CD1c-positive myeloid dendritic cell (primary cell): ENCODE measurements around the gene NPDC1.
A peak's percentile ranks its signal among the peaks of the same experiment; 100 is the strongest.
"Not testable (repeated sequence)": the region's sequence is repeated elsewhere in the genome, so short reads cannot be mapped to it uniquely, and the experiment has no call there.

ENCODE experiments used
- DNase-seq: peaks from one replicate; pipeline ENCODE4 v3.0.0-alpha.2; 2016; ENCODE audit errors: extremely low spot score

NPDC1 gene

GRCh38 chr9:137011907-137012675 is 33.9 kb downstream of the NPDC1 start:
- DNase-seq, result no peak

DNA sequence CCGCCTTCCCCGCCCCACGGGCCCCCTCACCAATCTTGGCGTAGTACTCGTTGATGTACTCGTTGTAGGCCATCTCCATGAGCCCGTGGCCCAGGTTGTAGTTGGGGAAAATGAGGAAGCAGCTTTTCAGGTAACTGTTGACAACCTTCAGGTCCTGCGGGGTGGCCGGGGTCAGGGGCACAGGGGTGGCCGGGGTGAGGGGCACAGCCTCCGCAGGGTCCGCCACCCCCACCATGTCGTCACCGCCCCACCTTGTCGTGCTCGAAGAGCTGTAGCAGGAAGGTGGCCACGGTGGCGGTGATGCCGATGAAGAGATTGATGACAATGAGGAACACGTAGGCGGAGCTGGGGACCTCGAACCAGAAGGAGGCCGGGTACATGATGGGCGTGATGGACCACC is 34.8 kb downstream of the NPDC1 start:
- no peak for DNase-seq

- DNase-seq, result no peak
Observed at GRCh38 chr9:137009938-137010732, 35.8 kb downstream of the NPDC1 start.

DNA sequence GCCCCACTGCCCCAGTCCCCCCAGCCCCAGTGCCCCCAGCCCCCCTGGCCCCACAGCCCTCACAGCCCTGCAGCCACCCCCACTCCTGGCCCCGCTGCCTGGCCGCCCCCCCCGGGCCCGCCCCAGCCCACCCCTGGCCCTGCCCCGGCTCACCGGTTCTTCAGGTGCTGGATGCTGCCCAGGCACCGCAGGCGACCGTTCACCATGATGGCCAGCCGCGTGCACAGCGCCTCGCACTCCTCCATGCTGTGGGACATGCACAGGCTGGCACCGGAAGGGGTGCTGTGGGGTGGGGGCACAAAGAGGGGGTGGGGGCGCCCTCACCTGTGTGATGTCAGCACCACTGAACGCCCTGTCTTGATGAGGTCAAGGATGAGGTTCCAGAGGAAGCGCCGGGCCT is 36.8 kb downstream of the NPDC1 start:
- no peak for DNase-seq

GRCh38 chr9:137008312-137008711 is 37.7 kb downstream of the NPDC1 start:
- DNase-seq, result no peak

- DNase-seq, result no peak
Observed at GRCh38 chr9:137007816-137008270, 38.1 kb downstream of the NPDC1 start.

- DNase-seq, result no peak
Observed at GRCh38 chr9:137007108-137007815, 38.7 kb downstream of the NPDC1 start.

- DNase-seq, result no peak
Observed at GRCh38 chr9:137006116-137007003, 39.6 kb downstream of the NPDC1 start.

DNA sequence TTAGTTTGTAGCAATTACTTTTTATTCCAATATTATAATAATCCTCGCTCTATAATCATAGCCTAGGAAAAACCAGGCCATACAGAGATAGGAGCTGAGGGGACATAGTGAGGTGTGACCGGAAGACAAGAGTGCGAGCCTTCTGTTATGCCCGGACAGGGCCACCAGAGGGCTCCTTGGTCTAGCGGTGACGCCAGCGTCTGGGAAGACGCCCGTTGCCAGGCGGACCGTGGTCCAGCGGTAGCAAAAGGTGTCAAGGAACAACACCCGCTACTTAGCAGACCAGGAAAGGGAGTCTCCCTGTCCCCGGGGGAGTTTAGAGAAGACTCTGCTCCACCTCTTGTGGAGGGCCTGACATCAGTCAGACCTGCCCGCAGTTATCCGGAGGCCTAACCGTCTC is 41.7 kb downstream of the NPDC1 start:
- DNase-seq, result not testable (repeated sequence)

DNA sequence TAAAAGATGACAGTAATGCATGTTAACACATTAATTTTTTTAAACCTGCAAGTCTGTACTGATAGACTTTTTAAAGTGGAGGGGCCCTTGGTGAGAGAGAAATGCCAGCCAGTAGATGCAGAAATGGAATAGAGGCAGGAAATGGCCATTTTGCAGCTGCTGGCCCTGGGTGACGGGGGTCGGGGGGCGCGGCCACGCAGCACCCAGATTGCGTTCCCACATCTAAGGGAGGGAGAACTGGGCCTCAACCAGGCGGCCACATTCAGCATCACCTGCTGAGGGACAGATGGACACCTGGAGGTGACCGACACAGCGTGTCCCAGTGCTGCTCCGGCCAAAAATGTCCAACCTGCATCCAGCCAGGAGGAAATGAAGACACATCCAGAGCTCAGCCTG is 43.3 kb downstream of the NPDC1 start:
- DNase-seq, result no peak

- DNase-seq, result no peak
Observed at GRCh38 chr9:137001857-137002645, 43.9 kb downstream of the NPDC1 start.

DNA sequence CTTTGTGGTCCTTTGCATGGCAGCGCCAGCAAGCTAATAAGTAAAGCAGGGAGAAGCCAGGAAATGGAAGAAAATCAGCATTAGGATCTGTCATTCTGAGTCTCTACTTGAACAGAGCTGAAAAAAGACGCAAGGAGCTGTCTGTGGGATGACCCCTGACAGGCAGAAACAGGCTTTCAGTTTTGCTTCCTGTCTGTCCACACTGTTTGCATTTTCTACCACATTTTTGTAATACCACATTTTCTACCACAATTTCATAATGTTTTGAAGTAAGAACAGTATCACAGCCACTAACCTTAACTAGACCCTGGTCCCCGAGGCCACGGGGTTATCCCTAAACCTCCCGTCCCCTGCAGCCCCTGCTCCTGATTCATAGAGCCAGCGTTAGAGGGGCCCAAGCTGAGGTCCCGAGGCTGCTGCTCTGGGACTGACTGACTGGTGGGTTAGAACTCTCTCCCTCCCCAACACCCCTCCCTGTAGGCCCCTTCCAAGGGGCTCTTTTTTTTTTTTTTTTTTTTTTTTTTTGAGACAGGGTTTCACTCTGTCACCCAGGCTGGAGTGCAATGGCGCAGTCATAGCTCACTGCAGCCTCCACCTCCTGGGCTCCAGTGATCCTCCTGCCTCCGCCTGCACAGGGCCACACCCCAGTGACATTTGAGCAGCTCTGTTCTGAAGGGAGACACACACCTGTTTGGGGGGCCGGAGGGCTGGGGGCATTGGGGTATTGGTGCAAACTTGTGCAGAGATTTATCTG is 45.6 kb downstream of the NPDC1 start:
- DNase-seq, result peak; percentile 72

DNA sequence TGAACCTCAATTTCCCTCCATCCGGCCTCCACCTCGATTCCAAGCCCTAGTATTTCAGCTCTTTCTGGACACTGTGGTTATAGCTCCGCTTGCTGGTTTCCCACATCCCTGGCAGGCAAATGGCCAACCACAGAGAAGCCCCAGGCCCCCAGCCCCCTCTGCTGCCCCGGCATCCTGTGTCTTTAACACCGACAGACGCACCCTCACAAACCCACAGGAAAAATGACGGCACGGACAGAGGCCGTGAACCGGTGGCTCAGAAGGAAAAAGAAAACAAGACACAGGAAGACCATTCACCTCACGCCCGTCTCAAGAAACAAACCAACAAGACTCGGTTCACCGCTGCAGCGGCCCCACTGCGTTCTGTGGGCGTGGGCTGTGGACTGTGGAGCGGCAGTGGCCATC is 48.1 kb downstream of the NPDC1 start:
- no peak for DNase-seq

DNA sequence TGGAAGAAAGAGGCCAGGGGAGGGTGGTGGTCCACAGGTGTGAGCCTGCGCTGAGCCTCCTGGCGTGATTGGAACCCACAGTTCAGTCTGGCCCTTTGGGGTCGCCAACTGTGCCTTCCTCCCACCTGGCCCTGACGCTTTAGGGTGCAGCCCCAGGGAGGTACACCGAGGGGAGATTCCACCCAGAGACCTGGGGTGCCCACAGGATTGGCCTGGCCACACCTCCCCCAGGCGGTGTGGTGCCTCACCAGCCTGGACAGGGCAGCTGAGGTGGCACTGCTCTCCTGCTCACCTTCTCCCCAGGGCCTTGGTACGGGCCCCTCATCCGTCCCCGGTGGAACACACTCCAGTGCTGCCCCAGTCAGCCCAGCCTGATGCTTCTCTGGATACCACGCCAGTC is 48.6 kb downstream of the NPDC1 start:
- no peak for DNase-seq

DNA sequence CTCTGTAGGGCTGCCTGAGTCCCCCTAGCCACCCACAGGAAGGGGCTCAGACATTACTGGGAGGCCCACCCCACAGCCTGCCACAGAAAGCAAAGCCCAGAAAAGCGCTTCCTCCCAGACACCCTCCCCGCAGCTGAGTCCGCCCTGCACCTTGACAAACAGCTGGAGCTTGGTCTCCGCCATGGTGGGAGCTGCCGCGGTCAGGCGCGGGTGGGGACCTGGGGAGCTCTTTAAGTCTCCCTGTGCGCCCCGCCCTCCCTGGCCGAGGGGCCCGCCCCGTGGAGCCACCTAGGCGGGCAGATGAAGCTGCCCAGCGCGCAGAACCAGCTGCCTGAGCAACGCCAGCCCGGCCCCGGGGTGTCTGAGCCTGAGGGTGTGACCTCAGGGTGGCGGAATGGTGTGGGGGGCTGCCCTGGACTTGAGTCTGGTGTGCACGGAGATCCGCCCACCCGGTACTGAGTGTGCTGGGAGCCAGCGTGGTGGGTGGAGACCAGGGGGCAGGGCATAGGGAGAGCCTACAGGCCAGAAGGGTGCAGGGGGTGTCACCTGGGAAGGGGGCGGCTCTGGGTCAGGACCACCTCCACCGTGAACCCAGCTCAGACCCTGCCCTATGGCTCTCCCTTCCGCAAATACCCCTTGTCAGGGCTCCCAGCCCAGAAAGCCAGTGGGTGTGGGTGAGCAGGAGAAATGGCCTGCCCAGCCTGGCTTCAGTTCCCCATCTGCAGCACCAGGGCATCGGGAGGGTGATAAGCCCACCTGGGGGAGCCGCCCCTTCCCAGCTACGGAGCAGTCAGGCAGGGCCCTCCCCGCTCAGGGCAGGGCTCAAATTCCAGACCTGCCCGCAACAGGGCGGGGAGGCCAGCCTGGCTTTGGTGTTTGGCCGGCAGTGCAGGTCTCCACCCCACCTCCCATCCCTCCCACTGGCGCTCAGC is 49.4 kb downstream of the NPDC1 start, which contains the start of gene CLIC3:
TSS of gene CLIC3 (minus strand) at position 208 of the 932 bp plus-strand sequence. CDS start at position 183, 25 bp downstream.
- DNase-seq, result peak; percentile 56

DNA sequence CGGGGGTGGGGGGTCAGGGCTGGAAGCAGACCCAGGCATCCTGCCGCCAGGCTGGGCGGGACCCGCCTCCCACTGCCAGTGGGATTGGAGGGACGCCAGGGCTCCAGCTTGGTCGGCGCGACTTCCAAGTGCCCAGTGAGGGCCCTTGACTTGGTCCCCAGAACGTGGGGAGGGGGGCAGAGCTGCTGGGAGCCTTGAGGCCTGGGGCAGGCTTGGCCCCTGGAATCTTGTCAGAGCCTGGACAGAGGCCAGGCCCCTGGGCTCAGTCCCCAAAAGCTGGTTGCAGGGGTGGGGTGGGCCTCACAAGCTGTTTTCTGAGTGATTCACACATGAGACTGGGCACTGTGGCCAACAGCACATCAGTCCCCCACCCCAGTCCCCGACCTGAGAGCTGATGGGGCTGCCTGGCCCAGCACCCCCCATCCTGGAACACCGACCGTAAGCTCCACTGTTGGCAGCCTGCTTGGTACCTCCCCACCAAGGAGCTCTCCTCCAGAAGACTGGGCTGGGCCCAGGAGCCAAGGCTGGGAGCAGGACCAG is 50.1 kb downstream of the NPDC1 start:
- no peak for DNase-seq

- DNase-seq, result no peak
Observed at GRCh38 chr9:136995362-136995761, 50.6 kb downstream of the NPDC1 start.

DNA sequence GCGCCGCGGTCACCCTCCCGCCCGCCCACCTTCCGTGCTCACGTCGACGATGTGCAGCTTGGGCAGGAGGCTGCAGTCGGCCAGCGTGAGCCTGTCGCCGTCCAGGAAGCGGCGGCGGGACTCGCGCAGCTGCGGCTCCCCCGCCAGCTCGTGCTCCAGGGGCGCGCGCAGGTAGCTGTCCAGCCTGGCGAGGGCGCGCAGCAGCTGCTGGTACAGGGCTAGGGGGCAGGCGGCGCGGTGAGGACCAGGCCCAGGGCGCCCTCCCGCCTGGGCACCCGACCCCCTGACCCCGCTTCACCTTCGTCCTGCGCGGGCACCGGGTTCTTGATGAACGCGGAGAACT is 51.1 kb downstream of the NPDC1 start:
- no peak for DNase-seq
